DMS 273 (cell line): ENCODE results near the gene SNX33.
A peak's percentile ranks its signal among the peaks of the same experiment; 100 is the strongest.
"Not testable (repeated sequence)": the region's sequence is repeated elsewhere in the genome, so short reads cannot be mapped to it uniquely, and the experiment has no call there.

Source experiments
- DNase-seq: peaks from one replicate; lab custom pipeline; 2025; ENCODE audit not compliant: unreplicated experiment; lab: John Stamatoyannopoulos, UW

Gene SNX33

DNA sequence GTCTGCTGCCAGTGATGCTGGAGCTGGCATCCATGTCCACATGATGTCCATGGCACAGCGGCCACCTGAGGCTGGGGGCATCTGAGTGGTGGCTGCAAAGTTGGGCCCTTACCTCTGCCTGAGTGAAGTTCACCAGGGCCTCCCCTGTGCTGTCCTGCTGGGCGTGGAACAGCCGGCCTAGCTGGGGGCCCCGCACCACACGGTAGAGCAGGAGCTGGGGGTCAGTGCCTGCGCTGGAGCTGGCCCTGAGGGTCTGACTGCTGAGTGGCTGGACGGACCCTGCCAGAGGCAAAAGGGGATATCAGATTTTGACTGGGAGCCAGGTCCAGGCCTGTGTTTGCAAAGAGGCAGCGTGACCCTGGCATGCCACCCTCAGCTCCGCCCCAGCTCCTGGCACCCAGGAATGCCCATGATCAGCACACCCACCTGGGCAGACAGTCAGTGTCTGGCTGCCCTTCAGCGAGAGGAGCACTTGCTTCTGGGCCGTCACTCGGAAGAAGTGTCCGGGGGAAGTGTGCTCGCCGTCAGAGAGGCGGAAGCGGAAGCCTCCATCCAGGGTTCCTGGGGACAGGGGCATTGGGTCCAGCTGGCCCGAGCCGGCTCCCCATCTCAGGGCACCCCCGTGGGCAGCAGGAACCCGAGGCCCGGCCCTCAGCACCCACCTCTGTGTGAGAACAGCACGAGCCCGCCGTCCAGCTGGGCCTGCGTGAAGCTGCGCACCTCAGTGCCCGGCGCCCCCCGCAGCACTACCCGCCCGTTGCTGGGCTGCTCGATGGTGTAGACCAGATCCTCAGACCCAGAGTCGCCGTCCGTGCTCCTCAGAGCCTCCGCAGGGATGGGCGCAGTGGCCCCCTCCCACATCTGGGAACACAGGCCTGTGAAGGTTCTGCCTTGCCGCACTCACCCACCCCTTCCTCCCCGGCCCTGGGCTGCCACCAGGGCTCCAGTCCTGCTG, 34.7 kb downstream of the SNX33 start:
- no peak for DNase-seq

DNA sequence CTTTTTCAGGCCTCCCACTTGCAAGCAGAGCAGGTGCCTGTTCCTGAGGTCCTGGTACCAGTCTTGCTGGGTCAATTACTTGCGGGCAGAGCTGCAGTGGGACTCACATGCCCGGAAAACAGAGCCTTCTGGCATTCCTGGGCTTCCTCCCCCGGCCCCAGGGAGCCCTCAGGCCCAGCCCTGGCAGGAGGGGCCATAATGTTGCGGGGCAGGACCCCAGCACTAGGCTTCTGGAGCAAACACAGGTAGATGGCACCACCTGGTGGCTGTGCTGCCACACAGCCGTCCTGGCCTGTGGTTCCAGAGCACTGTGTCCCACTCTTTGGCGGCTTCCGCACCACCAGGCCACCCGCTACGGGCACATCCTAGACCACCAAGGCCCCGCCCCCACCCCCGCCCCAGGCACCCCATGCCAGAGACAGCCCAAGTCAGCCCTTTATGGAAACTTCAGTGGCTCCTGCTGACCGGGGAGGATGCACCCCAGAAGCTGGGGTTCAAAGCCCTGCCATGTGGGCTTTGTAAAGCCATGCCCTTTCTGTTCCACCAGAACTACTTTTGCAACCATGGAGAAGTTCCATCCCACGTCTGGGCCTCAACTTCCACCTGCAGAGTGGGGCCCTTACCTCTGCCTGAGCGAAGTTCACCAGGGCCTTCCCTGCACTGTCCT, 36.1 kb downstream of the SNX33 start:
- DNase-seq = peak; percentile 75

DNA sequence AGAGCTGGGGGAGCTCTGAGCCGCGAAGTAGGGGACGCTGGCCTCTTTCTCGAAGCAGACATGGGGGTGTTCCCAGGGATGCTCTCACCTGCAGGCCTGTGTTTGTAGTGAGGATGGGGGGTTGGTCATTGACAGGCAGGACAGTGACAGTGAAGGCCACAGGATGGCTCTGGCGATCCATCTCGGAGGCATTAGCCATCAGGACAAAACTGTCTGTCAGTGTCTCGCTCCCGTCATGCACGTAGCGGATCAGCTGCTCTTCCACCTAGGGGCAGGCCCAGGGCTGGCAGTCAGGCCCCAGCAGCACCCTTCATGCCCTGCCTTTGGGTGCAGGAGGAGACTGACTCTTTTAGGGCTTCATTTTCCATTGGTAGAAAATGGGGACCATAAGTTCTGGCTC, 36.9 kb downstream of the SNX33 start:
- no peak for DNase-seq

DNA sequence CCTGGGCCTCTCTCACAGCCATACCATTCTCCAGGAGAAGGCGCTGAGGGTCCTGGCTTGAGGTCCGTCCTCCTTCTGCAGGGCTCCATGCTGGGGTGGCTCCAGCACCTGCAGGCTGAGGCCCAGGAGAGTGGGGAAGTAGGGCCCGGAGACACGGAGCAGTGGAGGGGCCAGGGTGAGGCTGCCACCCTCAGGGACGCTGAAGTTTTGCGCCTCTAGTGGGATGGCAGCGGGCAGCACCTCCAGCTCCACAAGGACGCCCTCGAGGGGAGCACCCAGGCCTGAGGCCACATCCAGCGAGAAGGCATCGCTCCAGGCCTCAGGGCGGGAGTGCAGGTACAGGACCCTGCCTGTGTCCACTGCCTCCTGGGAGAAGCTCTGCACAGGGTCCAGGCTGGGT, 37.5 kb downstream of the SNX33 start:
- no peak for DNase-seq

DNA sequence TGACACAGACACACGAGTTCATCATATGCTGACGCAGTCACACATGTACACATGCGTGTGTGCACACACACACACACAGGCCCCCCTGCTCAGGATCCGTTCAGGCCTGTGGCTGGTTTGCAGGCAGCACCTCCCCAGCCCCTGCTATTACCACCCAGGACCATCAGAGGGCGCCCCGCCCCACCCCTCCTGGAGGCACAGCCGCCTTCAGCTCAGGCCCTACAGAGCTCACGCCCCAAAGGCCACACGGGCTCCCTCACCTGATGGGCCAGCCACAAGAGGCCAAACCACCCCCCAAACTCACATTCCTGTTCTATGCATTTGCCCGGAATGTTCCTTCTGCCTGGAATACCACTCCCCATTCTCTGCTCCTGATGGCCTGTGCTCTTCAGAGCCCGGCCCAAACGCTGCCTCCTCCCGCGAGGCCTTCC, 38.5 kb downstream of the SNX33 start:
- DNase-seq = peak; percentile 76

DNA sequence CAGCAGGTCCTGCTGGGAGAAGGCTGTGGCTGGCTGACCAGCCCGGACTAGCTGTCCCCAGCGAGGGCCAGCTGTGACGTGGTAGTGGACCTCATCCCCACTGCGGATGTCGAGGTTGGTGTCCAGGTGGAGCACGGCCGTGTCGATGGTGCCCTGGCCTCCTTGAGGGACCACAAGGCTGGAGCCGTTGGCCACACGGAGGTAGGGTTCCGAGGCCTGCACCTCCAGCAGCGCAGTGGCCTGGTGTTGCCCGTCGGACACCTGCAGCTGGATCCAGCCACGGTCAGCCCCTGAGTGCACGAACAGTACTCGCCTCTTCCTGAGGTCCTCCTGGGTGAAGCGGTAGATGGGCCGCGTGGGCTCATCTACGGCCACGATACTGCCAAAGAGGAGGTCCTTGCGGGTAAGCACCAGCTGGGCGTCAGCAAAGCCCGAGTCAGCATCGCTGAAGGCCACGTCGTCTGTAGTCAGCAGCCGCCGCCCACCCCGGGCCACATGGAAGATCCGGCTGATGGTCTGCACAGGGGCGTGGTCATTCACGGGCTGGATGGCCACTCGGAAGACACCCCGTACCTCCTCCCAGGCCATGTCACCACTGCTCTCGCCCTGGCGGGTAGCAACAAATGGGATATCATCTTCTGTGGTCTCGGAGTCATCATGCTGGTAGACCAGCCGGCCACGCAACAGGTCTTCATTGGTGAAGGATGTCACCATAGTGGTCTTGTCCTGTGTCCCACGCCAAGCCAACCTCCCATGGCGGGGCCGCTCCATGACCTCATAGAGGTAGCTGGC, 40.0 kb downstream of the SNX33 start:
- DNase-seq = no peak

DNA sequence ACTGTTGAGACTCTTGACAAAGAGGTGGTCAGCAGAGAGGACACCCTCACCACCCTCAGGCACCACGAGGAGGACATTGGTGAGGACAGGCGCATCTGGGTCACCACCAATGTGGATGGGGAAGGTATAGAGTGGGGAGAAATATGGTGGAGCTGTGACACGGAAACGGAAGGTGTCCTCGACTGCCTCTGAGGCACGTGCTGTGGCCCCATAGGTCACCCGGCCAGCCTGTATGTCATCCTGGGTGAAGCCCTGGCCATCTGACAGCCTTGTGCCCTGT, 40.5 kb downstream of the SNX33 start:
- no peak for DNase-seq

DNA sequence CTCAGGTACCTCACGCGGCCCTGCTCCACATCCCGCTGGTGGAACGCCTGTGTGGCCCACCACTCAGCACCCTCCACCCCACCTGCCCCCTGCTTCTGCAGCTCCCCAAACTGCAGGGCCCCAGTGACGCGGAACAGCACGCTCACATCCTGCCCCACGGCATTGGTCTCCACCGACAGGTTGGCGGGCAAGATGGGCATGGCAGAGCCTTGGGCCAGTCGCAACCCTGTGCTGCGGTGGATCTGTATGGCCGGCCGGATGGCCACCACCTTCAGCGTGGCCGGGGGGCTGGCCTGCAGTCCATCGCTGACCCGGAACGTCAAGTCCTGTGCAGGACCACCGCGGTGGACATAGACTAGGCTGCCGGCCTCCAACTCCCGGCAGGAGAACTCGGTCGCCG, 41.1 kb downstream of the SNX33 start:
- DNase-seq = no peak

DNA sequence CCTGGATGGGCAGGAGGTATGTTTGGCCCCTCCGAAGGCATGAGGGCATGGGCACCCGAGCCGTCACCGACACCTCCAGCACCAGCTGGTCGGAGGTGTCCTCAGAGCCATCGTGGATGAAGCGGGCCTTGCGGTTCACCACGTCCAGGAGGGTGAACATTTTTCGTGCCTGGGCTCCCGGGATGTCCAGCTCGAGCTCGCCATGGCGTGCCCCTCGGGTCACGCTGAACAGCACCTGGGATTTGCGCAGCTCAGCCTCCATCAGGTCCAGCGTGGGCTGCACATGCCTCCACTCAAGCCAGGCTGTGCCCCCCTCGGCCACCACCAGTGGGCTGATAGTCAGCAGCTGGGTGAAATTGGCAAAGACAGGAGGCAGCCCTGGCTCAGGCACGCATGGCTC, 41.7 kb downstream of the SNX33 start:
- DNase-seq = not testable (repeated sequence)

DNA sequence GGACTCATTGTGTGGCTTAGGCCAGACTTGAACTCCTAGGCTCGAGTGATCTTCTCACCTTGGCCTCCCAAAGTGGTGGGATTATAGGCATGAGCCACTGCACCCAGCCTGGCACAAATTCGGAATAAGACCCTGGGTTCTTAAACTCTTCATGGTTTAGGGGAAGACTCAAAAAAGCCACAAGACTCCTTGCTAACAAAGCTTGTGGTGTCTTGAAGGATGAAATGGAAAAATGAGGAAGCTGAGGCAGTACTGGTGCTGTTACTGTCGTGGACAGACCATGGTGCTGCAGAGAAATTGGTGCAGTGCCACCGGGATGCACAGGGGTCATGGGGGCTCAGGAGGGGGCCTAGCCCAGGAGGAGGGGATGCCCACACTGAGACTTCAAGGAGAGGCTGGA, 44.6 kb downstream of the SNX33 start:
- DNase-seq = not testable (repeated sequence)

DNA sequence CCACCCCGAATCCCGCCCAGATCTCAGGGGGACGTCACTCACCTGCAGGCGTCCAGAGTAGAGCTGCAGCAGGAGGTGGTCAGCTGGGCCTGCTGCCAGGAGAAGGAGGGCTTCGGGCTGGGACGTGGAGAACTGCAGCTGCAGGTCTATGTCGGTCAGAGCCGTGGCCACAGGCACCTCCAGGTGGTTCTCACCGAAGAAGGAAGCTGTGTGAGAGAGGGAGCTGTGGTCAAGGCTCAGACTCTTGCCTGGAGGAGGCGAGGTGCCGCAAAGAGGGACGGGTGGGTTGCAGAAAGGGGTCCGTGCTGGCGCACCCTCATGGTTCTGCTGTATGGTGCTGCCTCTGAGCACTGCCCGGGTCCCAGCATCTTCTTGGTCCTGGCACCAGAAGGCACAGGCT, 45.3 kb downstream of the SNX33 start:
- not testable (repeated sequence) for DNase-seq

DNA sequence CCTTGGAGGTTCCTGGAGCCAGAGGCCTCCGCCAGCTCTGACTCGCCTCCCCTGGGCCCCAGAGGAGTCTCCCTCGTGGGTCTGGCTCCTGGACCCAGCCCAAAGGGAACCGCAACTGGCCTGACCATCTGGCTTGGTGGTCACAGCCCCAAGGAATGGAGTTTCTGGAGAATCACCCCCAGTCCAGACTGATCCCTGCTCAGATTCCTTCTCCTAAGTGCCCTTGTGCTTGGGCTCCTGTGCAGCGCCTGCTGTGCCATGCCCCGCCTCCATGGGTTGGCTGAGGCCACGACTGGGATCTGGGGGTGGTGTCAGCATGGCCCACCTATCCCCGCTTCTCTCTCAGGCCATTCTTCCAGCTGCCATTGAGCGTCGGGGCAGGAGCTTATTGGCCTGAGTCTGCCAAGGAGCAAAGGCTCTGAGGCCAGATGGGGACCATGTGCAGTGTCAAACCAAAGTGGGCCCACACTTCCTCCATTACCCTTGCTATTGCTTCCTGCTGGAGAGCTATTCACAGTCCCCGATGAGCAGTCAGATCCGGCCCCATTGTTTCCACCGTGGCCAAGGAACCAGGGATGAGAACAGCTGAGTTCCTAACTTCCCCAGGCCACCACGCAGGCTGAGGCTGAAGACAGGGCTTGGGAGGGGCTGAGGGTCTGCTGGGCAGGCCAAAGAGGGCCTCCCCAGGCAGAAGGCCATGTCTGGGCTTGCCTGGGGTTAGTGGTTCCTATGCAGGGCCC, 46.0 kb downstream of the SNX33 start:
- peak; percentile 89 for DNase-seq

DNA sequence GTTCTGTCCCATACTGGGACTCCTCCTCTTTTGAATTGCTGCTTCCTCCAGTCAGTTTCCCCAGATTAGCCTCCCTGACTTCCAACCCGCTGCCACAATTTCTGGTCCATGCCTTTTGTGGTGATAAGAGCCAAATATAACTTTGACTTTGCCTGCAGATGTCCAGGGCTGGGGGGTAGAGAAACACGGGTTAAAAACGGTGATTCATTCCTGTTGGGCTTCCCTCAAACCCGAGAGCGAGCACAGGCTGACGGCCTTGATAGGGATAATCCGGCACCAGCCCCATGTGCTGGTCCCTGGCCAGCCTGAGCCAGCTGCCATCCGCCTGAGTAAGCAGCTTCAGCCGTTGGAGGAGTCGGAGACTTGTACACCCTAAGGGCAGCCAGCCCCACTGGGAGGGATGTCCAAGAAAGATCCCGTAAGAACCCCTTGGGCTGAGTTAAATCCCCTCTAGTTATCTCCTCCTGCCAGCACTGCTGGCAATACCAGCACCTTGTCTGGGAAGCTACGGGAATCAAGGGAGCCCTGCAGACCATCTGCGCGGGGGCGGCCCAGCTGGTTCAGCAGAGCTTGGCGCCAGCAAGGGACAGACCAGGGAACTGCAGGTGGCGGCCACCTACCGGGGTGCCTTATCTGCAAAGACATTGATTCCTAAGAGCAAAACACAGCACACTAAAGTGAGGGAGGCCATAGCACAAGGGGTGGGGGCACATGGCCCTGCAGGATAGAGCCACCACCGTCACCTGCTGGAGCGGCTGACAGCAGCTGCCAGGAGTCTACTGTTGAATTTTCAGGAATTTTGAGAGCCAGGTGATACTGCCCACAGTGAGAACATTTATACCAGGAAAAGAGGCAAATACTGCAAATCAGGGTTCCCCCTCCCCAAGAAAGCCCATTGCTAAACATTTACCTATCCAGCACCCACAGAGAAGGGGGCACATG, 46.8 kb downstream of the SNX33 start:
- peak; percentile 98 for DNase-seq

DNA sequence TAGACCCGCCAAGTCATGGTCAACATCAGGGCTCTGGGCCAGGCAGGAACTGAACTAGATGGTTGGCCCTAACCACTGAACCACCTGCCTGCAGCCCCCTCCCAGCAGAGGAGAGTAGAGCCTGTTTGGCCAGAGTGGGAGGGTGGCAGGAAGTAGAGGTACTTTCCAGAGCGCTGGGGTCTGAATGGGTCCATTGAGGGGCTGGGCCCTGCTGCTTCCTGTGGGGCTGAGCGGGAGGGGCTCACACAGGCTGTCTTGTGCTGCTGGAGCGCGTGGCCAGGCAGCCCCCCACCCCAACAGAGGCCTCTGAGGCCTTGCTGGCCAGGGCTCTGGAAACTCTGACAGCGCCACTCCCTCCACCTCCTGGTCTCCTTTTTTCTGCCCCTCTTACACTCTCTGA, 47.5 kb downstream of the SNX33 start:
- DNase-seq = no peak

DNA sequence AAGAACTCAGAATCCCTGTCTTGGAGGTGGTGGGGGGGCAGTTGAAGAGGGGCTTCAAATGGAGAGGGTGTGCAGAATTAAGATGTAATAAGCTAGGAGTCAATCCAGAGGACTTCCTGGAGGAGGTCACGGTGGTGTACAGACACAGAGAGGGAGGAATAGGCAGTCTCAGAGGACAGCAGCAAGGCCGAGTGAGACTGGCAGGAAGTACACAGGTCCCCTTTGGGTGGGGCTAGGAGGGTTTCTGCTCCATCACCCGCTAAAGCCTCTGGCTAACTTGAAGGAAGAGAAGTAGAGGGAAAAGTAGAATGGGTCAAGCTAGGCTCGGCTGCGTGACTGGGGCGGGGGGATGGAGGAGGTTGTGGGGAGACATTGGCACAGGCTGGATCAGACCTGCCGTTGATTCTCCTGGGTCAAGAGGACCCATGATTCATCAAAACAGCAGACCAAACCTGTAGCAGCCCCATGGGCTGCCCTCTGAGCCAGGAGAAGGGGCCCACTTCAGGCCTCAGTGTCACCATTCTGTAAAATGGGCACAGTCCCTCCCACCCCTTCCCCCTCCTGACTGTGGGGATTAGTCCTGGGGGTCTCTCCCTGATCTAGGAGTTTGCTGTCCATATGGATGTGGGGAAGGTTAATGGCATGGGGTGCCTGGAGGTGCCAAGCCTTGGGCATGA, 48.1 kb downstream of the SNX33 start:
- no peak for DNase-seq

DNA sequence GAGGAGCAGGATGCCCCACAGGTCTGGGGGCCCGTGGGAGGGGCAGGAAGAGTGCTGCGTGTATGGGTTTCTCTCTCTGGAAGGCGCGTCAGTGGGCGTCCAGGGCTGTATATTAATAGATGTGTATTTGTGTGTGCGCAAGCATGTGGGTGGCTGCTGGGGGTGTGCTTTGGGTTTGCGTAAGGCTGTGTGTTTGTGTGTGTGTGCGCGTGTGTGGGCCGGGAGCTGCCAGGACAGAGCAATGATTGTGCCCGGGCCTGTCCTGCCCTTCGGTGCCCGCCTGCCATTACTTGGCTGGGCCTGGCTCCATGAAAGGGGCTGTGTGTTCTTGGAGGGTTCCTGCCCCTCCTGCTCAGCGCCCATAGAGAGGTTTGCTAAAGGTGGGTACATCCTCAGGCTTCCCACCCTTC, 48.6 kb downstream of the SNX33 start:
- no peak for DNase-seq

DNA sequence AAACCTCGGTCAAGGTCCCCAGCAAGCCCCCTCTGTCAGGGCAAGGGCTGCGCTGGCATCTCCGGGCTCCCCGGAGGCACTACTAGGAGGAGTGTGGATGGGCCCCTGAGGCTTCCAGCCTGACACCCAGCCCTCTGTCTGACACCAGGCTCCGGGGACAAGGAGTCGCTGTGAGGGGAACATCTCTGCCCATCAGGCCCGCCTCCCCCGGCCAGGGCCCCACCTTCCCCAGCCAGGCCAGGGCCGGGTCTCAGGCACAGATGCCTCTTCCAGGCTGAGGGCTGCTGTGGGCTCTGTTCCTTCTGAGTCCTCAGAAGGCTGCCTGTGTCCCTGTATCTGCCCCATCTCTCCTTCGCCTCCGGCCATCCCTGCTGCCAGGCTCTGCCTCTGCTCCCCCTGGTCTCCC, 49.1 kb downstream of the SNX33 start:
- peak; percentile 13 for DNase-seq

DNA sequence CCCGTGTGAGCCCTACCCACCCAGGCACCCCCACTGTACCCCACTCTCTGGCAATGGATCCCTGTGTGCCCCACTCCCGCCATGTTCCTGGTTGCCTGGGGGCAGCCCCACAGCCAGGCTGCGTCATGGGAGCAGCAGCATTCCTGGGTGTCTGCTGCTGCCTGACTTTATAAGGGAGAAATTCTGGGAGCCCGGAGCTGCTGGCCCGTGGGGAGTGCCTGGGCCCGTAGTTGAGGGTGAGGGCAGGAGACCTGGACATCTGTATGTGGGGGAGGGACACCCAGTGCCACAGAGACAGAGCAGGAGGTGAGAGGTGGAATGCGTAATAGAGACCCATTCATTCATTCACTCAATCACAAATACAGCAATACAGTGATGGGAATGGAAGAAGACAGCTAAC, 49.8 kb downstream of the SNX33 start:
- peak; percentile 24 for DNase-seq

DNA sequence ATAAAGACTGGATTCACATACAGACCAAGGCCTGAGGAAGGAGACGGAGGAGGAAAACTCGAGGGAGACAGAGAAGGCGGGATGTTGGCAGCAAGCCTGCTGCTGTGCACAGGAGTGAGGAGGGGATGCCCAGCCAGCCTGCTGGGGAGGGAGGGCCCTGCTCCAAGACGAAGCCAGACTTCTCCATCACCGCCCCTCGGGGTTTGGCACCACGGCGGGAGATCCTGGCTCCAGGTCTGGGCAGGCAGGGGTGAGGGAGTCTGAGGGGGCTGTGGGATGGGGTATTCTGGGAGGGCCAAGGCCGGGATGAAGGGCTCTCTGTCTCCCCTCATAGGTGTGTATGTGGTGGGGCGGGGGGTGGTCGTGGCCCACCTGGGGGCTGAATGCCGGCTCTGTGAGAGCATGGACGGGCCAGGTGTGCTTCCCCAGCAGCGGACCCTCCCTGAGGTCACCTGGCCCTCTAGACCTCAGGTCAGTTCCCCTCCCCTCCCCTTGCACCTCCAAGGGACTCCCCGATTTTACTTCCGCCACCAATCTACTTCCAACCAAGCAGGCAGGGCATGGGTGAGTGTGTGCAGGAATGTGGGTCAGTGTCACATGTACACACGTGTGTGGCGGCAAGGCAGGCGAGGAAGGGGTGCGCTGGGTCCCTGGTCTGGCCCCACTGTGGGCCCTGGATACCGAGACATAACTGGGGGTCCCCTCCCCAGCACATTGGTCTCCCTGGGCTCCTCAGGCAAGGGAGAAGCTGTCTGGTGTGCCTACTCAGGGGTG, 50.4 kb downstream of the SNX33 start:
- DNase-seq = peak; percentile 41
